AG10803 (cell line): ENCODE measurements around the gene SELENOO.

Experiments used
- DNase-seq: peaks from one replicate; pipeline ENCODE4 v3.0.0; 2010; ENCODE audit warnings: low read depth
- H3K4me3 ChIP-seq: 2 replicates; pipeline ENCODE4 v1.5.1; 2011; ENCODE audit warnings: mild to moderate bottlenecking, low read length, control low read depth
- CTCF ChIP-seq: conservative IDR thresholded peaks from 2 replicates; pipeline ENCODE4 v1.5.1; 2011; ENCODE audit warnings: mild to moderate bottlenecking, low read length, control low read depth, inconsistent platforms

Gene SELENOO

GRCh38 chr22:50178871-50179869, 21.6 kb upstream of the SELENOO start:
- H3K4me3 ChIP-seq = no peak overlapping the region
- no peak for TF ChIP-seq CTCF
- no peak for DNase-seq

GRCh38 chr22:50179937-50180726, 20.7 kb upstream of the SELENOO start:
- no peak overlapping the region for H3K4me3 ChIP-seq
- DNase-seq = no peak
- TF ChIP-seq CTCF = no peak

GRCh38 chr22:50180727-50181521, 19.9 kb upstream of the SELENOO start:
- no peak for TF ChIP-seq CTCF
- H3K4me3 ChIP-seq = no peak overlapping the region
- no peak for DNase-seq

- no peak overlapping the region for H3K4me3 ChIP-seq
- DNase-seq = no peak
- no peak for TF ChIP-seq CTCF
Measured at GRCh38 chr22:50182176-50183081, 18.4 kb upstream of the SELENOO start.

- no peak overlapping the region for H3K4me3 ChIP-seq
- no peak for TF ChIP-seq CTCF
Measured at GRCh38 chr22:50183141-50183971, 17.5 kb upstream of the SELENOO start.

More at GRCh38 chr22:50183141-50183971, 17.5 kb upstream of the SELENOO start:
- DNase-seq = no peak
